Fibroblast of mammary gland (primary cell): ENCODE results near the gene ARHGAP26.
A peak's percentile ranks its signal among the peaks of the same experiment; 100 is the strongest.

Experiments
- DNase-seq: peaks from one replicate; pipeline ENCODE4 v3.0.0-alpha.2; 2010; ENCODE audit warnings: low read depth
- H3K4me3 ChIP-seq: 2 replicates; pipeline ENCODE4 v1.5.1; 2011; ENCODE audit warnings: low read depth, mild to moderate bottlenecking, low read length, moderate library complexity; ENCODE audit not compliant: control insufficient read depth
- CTCF ChIP-seq: conservative IDR thresholded peaks from 2 replicates; pipeline ENCODE4 v1.5.1; 2011; ENCODE audit warnings: low read depth, low read length, inconsistent platforms; ENCODE audit not compliant: control insufficient read depth, insufficient read depth

ARHGAP26 gene

GRCh38 chr5:143014017-143014651 is 244.0 kb downstream of the ARHGAP26 start:
- TF ChIP-seq CTCF = peak; percentile 51
- no peak overlapping the region for H3K4me3 ChIP-seq
- peak; percentile 40 for DNase-seq

- no peak overlapping the region for H3K4me3 ChIP-seq
- DNase-seq = peak; percentile 74
- TF ChIP-seq CTCF = peak; percentile 82
Measured at GRCh38 chr5:143016777-143017516, 246.8 kb downstream of the ARHGAP26 start.

- H3K4me3 ChIP-seq = no peak overlapping the region
- TF ChIP-seq CTCF = no peak
- DNase-seq = no peak
Measured at GRCh38 chr5:143017541-143017940, 247.4 kb downstream of the ARHGAP26 start.

- no peak overlapping the region for H3K4me3 ChIP-seq
- no peak for DNase-seq
- no peak for TF ChIP-seq CTCF
Measured at GRCh38 chr5:143017992-143018391, 247.8 kb downstream of the ARHGAP26 start.

DNA sequence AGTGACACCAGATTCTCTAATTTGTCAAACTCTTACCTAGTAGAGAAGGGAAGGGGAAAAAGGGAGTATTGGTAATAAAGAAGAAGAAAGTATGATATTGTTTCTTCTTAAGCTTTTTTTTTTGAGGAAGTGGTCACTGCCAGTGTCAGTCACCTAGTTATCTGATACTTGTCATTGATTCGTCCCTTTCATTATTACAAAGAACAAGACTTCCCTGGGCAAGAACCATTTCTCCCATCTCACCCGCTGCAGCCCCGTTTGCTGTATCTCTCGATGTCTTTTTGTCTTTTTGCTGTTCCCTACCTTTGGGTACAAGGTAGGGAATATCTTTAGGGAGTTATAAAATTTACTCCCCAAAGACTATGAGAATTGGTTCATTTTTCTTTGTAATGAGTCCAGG is 249.0 kb downstream of the ARHGAP26 start:
- no peak for DNase-seq
- no peak for TF ChIP-seq CTCF

GRCh38 chr5:143019614-143020515 is 249.7 kb downstream of the ARHGAP26 start:
- H3K4me3 ChIP-seq = no peak overlapping the region
- no peak for TF ChIP-seq CTCF
- DNase-seq = no peak

More for the DNA sequence above, 249.0 kb downstream of the ARHGAP26 start:
- no peak overlapping the region for H3K4me3 ChIP-seq
